ENCODE measurements around the gene MDK. TPM values are rescaled to one million over a fixed set of nuclear protein-coding genes. Genes with fewer than 3 reads are reported as not detected.

The MDK gene
- total and polyA plus RNA-seq, 2 of the 13 experiments (the other 11 are each of a cell fraction or from before 2014, with no cell fraction given), result 312 to 407 TPM

GRCh38 chr11:46392421-46393230, 11.2 kb downstream of the MDK start (continued):
- TF ChIP-seq, protein P1, sequence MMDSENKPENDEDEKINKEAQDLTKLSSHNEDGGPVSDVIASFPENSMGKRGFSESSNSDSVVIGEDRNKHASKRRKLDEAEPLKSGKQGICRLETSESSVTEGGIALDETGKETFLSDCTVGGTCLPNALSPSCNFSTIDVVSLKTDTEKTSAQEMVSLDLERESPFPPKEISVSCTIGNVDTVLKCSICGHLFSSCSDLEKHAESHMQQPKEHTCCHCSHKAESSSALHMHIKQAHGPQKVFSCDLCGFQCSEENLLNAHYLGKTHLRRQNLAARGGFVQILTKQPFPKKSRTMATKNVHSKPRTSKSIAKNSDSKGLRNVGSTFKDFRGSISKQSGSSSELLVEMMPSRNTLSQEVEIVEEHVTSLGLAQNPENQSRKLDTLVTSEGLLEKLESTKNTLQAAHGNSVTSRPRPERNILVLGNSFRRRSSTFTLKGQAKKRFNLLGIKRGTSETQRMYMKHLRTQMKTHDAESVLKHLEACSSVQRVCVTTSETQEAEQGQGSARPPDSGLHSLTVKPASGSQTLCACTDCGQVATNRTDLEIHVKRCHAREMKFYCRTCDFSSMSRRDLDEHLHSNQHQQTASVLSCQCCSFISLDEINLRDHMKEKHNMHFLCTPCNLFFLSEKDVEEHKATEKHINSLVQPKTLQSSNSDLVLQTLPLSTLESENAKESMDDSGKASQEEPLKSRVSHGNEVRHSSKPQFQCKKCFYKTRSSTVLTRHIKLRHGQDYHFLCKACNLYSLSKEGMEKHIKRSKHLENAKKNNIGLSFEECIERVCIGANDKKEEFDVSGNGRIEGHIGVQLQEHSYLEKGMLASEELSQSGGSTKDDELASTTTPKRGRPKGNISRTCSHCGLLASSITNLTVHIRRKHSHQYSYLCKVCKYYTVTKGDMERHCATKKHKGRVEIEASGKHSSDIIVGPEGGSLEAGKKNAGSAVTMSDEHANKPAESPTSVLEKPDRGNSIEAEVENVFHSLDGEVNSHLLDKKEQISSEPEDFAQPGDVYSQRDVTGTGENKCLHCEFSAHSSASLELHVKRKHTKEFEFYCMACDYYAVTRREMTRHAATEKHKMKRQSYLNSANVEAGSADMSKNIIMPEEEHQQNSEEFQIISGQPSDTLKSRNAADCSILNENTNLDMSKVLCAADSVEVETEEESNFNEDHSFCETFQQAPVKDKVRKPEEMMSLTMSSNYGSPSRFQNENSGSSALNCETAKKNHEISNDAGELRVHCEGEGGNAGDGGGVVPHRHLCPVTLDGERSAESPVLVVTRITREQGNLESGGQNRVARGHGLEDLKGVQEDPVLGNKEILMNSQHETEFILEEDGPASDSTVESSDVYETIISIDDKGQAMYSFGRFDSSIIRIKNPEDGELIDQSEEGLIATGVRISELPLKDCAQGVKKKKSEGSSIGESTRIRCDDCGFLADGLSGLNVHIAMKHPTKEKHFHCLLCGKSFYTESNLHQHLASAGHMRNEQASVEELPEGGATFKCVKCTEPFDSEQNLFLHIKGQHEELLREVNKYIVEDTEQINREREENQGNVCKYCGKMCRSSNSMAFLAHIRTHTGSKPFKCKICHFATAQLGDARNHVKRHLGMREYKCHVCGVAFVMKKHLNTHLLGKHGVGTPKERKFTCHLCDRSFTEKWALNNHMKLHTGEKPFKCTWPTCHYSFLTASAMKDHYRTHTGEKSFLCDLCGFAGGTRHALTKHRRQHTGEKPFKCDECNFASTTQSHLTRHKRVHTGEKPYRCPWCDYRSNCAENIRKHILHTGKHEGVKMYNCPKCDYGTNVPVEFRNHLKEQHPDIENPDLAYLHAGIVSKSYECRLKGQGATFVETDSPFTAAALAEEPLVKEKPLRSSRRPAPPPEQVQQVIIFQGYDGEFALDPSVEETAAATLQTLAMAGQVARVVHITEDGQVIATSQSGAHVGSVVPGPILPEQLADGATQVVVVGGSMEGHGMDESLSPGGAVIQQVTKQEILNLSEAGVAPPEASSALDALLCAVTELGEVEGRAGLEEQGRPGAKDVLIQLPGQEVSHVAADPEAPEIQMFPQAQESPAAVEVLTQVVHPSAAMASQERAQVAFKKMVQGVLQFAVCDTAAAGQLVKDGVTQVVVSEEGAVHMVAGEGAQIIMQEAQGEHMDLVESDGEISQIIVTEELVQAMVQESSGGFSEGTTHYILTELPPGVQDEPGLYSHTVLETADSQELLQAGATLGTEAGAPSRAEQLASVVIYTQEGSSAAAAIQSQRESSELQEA (CRISPR knock-in tag; IDR thresholded peaks at IDR 0.05; ENCODE audit: not compliant biosample characterization), result peak; percentile 98
- TF ChIP-seq, protein P2, sequence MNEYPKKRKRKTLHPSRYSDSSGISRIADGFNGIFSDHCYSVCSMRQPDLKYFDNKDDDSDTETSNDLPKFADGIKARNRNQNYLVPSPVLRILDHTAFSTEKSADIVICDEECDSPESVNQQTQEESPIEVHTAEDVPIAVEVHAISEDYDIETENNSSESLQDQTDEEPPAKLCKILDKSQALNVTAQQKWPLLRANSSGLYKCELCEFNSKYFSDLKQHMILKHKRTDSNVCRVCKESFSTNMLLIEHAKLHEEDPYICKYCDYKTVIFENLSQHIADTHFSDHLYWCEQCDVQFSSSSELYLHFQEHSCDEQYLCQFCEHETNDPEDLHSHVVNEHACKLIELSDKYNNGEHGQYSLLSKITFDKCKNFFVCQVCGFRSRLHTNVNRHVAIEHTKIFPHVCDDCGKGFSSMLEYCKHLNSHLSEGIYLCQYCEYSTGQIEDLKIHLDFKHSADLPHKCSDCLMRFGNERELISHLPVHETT (CRISPR knock-in tag; conservative IDR thresholded peaks at IDR 0.05), result peak; percentile 89; the same call in 1 of the 2 replicates
- TF ChIP-seq ZNF280D (CRISPR knock-in tag; IDR thresholded peaks at IDR 0.05) (peak; percentile 97), CERS6 (CRISPR knock-in tag; IDR thresholded peaks at IDR 0.05) (peak; percentile 91), IRX3 (CRISPR knock-in tag; IDR thresholded peaks at IDR 0.05; ENCODE audit: borderline replicate concordance, low read depth) (peak; percentile 88; the same call in 1 of the 2 replicates), ZNF605 (CRISPR knock-in tag; IDR thresholded peaks at IDR 0.05) (peak; percentile 99), ZNF792 (CRISPR knock-in tag; IDR thresholded peaks at IDR 0.05) (peak; percentile 97), DRAP1 (CRISPR knock-in tag; IDR thresholded peaks at IDR 0.05) (peak; percentile 58; the same call in 1 of the 2 replicates), ZNF547 (CRISPR knock-in tag; IDR thresholded peaks at IDR 0.05) (peak; percentile 98), HNRNPLL (IDR thresholded peaks at IDR 0.05; ENCODE audit: low read depth, low read length, poor library complexity, severe bottlenecking) (no peak), KDM5A (IDR thresholded peaks at IDR 0.05; ENCODE audit: borderline replicate concordance, low read length) (no peak), PPARG (CRISPR knock-in tag; conservative IDR thresholded peaks at IDR 0.05) (peak; percentile 75), ZNF724P (CRISPR knock-in tag; IDR thresholded peaks at IDR 0.05; ENCODE audit: borderline replicate concordance) (peak; percentile 95; the same call in 1 of the 2 replicates), MED1 (CRISPR knock-in tag; IDR thresholded peaks at IDR 0.05) (peak; percentile 89)

Measured in HepG2 (cell line).